GM10248 (cell line): ENCODE measurements around the gene SHTN1.

Source experiments
- CTCF ChIA-PET: fragments of 300-600 bp; sonication (Branson Sonifier 250); formaldehyde crosslinking; extraction: SDS; loops from one replicate; lab custom pipeline; 2021; ENCODE audit warnings: antibody characterized with exemption; lab: Yijun Ruan, JAX
- POLR2A ChIA-PET: fragments of 350-650 bp; sonication (Branson Sonifier 250); formaldehyde crosslinking; extraction: SDS; loops from one replicate; lab custom pipeline; 2020; ENCODE audit warnings: antibody characterized with exemption; lab: Yijun Ruan, JAX
- DNase-seq: peaks from one replicate; pipeline ENCODE4 v3.0.0; 2012; ENCODE audit errors: extremely low spot score
- TF ChIP-seq, protein P1 (sequence below): IDR thresholded peaks from 2 replicates; pipeline ENCODE4 v1.5.1; 2012; ENCODE audit warnings: mild to moderate bottlenecking, low read depth; ENCODE audit errors: extremely low read depth, missing control alignments, control extremely low read depth

The SHTN1 gene

DNA sequence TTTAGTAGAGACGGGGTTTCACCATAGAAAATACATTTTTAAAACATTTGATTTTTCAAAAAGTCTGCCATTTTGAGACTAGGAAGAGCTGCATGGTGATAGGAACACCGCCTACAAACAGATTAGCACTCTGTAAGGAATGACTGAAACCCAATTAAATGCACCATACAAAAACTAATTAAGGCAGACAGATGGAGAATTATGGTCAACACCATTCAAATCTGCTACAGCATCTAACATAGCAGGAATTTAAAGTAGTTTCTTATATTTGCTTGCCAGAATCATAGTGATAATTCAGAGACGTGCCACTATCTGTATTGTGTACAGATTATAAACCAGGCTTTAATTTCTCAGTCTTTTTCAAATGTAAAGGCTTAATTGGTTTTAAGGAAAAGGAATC is 87.5 kb downstream of the SHTN1 start:
- ChIA-PET CTCF (no interaction called here), POLR2A (no interaction called here)
- TF ChIP-seq, protein P1, sequence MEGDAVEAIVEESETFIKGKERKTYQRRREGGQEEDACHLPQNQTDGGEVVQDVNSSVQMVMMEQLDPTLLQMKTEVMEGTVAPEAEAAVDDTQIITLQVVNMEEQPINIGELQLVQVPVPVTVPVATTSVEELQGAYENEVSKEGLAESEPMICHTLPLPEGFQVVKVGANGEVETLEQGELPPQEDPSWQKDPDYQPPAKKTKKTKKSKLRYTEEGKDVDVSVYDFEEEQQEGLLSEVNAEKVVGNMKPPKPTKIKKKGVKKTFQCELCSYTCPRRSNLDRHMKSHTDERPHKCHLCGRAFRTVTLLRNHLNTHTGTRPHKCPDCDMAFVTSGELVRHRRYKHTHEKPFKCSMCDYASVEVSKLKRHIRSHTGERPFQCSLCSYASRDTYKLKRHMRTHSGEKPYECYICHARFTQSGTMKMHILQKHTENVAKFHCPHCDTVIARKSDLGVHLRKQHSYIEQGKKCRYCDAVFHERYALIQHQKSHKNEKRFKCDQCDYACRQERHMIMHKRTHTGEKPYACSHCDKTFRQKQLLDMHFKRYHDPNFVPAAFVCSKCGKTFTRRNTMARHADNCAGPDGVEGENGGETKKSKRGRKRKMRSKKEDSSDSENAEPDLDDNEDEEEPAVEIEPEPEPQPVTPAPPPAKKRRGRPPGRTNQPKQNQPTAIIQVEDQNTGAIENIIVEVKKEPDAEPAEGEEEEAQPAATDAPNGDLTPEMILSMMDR = no peak
- no peak for DNase-seq

DNA sequence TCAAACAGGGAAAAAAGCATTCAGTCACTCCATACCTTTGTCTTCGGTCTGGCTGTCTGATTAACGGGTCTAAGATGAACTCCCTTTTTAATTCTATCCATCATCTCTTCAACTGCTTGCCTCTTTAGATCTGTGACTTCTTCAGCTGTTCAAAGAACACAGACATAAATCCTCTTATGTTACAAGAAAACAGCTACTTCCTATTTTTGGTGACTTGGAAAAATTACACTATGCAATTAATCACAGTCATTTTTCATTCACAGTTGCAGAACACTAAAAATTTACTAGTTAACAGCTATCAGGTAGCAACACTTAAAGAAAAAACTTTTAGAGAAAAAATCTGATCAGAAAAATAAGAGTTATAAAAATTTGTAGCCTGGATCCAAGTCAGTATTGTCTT is 89.6 kb downstream of the SHTN1 start:
- TF ChIP-seq, protein P1 = no peak
- POLR2A ChIA-PET = no interaction called here
- no peak for DNase-seq
- CTCF ChIA-PET = no interaction called here

DNA sequence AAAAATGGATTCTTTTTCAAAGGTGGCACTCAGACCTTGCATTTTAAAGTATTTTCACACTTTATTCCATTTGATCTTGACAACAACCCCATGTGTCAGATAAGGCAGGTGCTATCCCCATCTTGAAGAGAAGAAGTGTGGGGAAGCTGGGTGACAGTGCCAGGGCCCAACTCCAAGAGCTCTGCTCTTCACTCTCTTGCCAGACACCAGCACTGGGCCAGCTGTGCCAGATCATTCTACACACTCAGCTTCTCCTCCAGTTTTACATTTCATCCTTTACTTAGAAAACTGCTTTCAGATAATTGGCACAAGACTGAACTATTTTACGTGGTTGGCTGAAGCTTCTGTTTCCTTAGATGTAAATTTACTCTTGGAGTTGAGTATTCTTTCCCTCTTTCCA is 91.3 kb downstream of the SHTN1 start:
- no peak for DNase-seq
- ChIA-PET CTCF (no interaction called here), POLR2A (no interaction called here)
- TF ChIP-seq, protein P1 = no peak

DNA sequence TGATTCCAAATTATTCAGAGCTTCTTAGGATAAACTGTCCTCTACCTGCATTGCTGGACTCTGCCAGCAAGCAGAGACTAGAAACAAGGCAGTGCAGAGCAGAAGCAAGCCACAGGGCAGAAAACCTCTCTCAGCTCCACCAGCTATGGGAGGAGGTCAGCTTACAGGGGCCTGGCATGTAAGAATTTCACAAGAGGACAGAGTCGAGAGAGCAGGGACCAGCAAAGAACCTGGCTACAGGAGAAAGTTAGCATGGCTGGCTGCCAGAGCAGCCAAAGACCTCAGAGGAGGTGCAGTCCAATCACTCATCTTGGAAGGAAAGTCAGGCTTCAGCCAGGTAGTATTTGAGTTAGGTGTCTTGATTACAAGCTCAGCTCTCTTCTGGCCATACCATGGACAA is 92.8 kb downstream of the SHTN1 start:
- ChIA-PET CTCF (interaction anchor here (0.9 kb wide), 1 partner anchor 13 kb away, joined by 3 read pairs; no protein-coding TSS in a partner anchor), POLR2A (no interaction called here)
- TF ChIP-seq, protein P1 = no peak
- DNase-seq = no peak

DNA sequence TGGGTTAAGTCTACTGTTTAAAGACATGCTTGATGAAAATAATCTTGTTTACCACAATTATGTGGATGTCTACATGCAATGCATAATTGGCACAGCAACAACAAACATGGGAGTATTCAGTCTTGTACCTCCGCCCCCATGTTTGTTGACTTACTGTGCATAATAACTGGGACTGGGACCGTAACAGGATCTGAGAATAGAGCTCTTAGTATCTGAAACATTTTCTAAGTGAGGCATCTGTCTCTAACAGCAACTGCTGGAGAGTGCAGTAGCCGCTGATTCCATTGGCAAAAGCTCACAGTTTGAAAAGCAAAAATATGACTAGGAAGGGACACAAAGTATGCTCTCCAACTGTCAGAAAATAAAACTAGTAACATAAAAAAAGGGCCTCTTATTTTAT is 94.1 kb downstream of the SHTN1 start:
- ChIA-PET POLR2A (no interaction called here), CTCF (interaction anchor here (1.1 kb wide), 1 partner anchor 16 kb away, joined by 3 read pairs; no protein-coding TSS in a partner anchor)
- TF ChIP-seq, protein P1 = no peak
- no peak for DNase-seq

DNA sequence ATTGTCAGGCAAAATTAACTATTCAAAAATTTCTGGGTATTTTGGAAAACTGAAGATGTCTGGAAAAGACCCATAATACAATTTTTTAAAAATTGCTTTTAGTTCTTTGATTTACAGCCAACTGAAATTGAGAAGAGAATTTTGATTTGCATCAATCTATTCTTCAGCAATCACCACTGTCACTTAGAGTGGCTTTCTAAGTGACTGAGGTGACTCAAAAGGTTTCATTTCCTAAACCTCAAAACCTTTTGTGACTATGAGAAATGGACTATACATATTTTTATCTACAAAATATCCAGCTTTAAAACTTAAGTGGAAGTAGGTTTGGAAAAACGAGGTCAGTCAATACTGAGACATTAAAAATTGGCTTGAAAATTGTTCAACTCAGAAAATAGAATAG is 95.7 kb downstream of the SHTN1 start:
- ChIA-PET POLR2A (no interaction called here), CTCF (interaction anchor here (1.8 kb wide), 1 partner anchor 31 kb away, joined by 3 read pairs; no protein-coding TSS in a partner anchor)
- TF ChIP-seq, protein P1 = no peak
- no peak for DNase-seq
